Posterior cingulate gyrus (tissue), 11 donors: ENCODE measurements around the gene EIF2B5.
"Not testable (repeated sequence)": the region's sequence is repeated elsewhere in the genome, so short reads cannot be mapped to it uniquely, and the experiment has no call there.

ENCODE experiments used
- DNase-seq, 10 donors: peaks; one replicate each; pipeline versions ENCODE4 v3.0.0 to v3.0.0-alpha.2; 2020 to 2021; ENCODE audit warnings: mixed read lengths in 3 of 10
- intact Hi-C: fragments of 100-400 bp; cut with DNase I; formaldehyde crosslinking; loops from one replicate; pipeline ENCODE4 v1.15.1; 2023

The EIF2B5 gene

GRCh38 chr3:184135149-184135910 lies at the start of gene EIF2B5:
Gene EIF2B5 (plus strand): TSS chr3:184135358. CDS start chr3:184135386, 28 bp downstream.
- DNase-seq: peak; percentile 91 to 99 (median 94)
- intact Hi-C loops: loop anchor here (1.0 to 10.0 kb wide), 4 partner anchors 50 to 241 kb away; partner anchors contain the start of genes ABCC5, ALG3 and EEF1AKMT4

GRCh38 chr3:184085389-184085852 lies 49.7 kb upstream of the EIF2B5 start:
- DNase-seq: no peak
- intact Hi-C loops: no loop called here

DNA sequence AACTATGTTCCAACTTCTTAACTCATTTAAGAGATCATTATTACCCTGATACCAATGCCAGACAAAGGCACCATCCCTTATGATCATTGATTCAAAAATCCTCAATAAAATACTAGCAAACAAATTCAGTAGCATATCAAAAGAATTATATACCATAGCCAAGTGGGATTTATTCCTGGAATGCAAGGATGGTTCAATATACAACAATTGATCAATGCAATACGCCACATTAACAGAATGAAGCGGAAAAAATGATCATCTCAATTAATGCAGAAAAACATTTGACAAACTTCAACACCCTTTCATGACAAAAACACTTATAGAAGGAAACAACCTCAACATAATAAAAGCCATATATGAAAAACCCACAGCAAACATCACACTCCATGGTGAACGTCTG lies 43.0 kb upstream of the EIF2B5 start:
- intact Hi-C loops: no loop called here
- no peak for DNase-seq

- DNase-seq: no peak
- intact Hi-C loops: no loop called here
These were observed 38.3 kb upstream of the EIF2B5 start, which contains the start of gene HTR3E for GRCh38 chr3:184096811-184097383. Gene HTR3E (plus strand): TSS chr3:184097064. CDS start chr3:184097530, 466 bp downstream.

- intact Hi-C loops: no loop called here
- no peak for DNase-seq
These were observed 37.6 kb upstream of the EIF2B5 start for GRCh38 chr3:184097556-184097955.

DNA sequence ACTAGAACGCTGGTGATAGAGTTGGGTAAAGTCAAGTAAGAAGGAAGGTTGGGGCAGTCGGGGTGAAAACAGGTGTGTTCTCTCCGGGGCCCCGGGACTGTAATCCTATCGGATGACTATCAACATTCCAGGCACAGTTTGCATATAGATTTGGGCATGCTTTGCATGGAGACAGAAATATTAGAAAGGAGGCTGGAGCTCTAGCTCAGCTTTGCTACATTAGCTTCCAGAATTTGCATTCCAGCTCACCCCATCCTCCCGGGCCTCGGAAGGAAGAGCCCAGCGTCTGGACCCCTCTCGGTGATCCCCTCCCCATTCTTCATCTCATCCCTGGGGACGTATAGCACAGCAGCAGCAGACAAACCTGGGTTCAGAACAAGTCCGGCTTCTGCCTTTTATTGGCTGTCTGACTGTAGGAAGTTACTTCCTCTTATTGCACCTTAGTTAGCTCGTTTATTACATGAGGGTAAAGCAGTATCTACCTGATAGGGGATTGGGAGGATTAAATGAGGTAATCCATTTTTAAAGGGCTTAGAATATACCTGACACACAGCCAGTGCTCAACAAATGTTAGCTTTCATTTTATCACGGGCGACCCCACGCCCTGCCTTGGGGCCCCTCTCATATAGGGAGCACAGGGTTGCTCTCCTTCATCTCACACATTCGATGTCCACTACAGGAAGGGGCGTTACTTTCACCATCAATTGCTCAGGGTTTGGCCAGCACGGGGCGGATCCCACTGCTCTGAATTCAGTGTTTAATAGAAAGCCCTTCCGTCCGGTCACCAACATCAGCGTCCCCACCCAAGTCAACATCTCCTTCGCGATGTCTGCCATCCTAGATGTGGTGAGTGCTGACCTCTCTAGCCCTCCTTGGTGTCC lies 35.1 kb upstream of the EIF2B5 start:
- intact Hi-C loops: no loop called here
- no peak for DNase-seq

DNA sequence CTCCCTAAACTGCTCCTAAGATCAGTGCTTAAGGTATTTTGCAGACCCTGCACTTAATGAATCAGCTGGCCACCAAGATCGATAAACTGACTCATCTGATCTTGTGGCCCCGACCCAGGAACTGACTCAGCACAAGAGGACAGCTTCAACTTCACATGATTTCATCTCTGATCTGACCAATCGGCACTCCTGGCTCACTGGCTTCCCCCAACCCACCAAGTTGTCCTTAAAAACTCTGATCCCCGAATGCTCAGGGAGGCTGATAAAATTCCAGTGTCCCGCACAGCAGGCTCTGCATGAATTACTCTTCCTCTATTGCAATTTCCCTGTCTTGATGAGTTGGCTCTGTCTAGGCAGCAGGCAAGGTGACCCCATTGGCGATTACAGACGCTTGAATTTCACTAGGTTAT lies 24.8 kb upstream of the EIF2B5 start:
- no peak for DNase-seq
- intact Hi-C loops: no loop called here

DNA sequence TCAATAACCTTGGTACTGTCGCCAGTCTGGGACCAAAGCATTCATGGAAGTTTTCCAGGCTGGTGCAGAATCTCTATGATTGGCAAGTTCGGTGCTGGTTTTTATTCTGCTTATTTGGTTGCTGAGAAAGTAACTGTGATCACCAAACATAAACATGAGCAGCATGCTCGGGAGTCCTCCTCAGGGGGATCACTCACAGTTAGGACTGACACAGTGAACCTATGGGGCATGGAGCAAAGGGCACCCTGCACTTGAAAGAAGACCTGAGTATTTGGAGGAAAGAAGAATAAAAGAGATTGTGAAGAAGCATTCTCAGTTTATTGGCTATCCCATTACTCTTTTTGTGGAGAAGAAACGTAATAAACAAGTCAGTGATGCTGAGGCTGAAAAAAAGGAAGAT lies 19.1 kb upstream of the EIF2B5 start:
- intact Hi-C loops: no loop called here
- DNase-seq: no peak

DNA sequence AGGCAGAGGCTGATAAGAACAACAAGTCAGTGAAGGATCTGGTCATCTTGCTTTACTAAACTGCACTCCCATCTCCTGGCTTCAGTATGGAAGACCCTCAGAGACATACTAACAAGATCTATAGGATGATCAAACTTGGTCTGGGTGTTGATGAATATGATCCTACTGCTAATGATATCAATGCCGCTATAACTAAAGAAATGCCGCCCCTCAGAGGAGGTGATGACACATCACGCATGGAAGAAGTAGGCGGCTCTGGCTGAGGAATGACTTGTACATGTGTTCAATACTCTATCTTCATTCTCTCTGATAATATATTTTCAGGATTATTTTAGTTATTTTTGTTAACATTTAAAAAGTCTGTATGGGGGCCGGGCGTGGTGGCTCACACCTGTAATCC lies 17.5 kb upstream of the EIF2B5 start:
- DNase-seq: no peak
- intact Hi-C loops: no loop called here

GRCh38 chr3:184121031-184121430 lies 14.1 kb upstream of the EIF2B5 start:
- intact Hi-C loops, DNase-seq: not testable (repeated sequence)

DNA sequence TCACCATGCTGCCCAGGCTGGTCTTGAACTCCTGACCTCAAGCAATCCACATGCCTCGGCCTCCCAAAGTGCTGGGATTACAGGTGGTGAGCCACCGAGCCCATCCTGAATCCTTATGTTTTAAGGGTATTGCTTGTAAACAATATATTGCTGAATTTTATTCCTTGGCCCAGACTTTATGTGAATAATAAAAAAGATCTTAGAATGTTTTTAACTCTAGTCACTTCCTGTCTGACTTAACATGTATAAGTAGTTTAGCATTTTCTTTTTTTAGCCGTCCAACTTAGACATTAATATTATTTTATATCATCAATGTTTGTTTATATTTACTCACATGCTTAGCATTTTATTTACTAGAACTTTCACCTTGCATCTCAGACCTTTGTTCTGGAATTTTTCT lies 9.2 kb upstream of the EIF2B5 start:
- intact Hi-C loops: no loop called here
- DNase-seq: no peak

DNA sequence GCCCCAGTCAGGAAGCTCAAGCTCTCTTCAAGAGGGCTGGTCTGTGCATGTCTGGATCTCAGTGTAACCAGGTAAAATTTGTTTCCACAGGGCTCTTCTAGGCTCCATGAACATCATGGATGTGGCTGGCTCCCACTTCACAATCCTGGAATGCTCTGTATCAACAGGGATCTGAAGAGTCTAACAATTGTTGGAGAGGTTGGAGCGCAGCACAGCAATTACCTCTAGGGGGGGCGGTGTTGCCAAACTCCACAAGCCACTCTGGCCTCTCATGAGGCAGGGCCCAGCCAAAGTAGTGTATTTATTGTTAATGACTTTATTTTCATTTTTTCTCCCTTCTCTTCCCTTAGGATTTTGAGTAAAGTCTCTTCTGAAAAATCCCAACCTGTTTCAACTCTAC lies 6.1 kb upstream of the EIF2B5 start:
- intact Hi-C loops: no loop called here
- peak in 1 of 10 donors; percentile 56 for DNase-seq

- intact Hi-C loops: loop anchor here (10.0 kb wide), 2 partner anchors 112 to 238 kb away; partner anchors contain the start of genes ALG3 and EEF1AKMT4
- DNase-seq: no peak
These were observed 2.2 kb upstream of the EIF2B5 start for GRCh38 chr3:184132945-184133344.

GRCh38 chr3:184133840-184134745 lies 1.1 kb upstream of the EIF2B5 start:
- intact Hi-C loops: loop anchor here (1.0 to 10.0 kb wide), 3 partner anchors 21 to 239 kb away; partner anchors contain the start of genes ALG3, DVL3 and EEF1AKMT4
- DNase-seq: peak; percentile 79 to 98 (median 86)

GRCh38 chr3:184134746-184135148 lies 411 bp upstream of the EIF2B5 start:
- intact Hi-C loops: loop anchor here (1.0 to 10.0 kb wide), 5 partner anchors 21 to 240 kb away; partner anchors contain the start of genes ABCC5, ALG3, DVL3 and EEF1AKMT4
- no peak for DNase-seq

GRCh38 chr3:184135911-184136260 lies 728 bp downstream of the EIF2B5 start:
- intact Hi-C loops: loop anchor here (1.0 to 10.0 kb wide), 4 partner anchors 49 to 241 kb away; partner anchors contain the start of genes ABCC5, ALG3 and EEF1AKMT4
- no peak for DNase-seq

DNA sequence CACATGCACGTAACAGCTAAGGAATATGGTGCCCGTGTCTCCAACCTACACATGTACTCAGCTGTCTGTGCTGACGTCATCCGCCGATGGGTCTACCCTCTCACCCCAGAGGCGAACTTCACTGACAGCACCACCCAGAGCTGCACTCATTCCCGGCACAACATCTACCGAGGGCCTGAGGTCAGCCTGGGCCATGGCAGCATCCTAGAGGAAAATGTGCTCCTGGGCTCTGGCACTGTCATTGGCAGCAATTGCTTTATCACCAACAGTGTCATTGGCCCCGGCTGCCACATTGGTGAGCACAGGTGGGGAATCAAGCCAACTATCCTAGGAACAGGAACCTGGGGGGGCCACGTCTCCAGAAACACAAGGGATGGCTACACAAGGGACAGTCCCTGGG lies 5.3 kb downstream of the EIF2B5 start:
- DNase-seq: no peak
- intact Hi-C loops: no loop called here

DNA sequence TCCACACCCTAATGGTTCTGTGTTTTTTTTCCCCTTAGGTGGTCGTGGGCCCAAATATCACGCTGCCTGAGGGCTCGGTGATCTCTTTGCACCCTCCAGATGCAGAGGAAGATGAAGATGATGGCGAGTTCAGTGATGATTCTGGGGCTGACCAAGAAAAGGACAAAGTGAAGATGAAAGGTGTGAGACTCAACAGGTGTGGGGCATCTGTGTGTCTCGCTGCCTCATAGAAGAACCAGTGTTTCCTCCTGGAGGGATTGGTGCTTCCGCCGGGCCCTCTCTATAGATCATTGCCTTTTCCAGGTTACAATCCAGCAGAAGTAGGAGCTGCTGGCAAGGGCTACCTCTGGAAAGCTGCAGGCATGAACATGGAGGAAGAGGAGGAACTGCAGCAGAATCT lies 7.0 kb downstream of the EIF2B5 start:
- no peak for DNase-seq
- intact Hi-C loops: no loop called here

DNA sequence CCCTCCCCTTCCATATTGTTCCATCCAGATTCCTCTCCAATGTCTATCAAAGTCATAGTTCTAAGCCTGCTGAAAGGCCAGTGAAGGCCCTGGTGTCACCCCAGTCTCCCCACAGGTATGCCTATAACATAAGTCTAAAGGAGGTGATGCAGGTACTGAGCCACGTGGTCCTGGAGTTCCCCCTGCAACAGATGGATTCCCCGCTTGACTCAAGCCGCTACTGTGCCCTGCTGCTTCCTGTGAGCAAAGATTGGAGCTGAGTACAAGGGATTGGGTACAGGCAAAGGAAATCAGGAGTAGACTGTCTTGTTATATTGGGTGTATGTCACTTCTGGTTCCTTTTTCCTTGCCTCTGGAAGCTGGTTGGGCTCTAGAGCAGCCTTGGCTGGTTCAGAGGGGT lies 8.2 kb downstream of the EIF2B5 start:
- intact Hi-C loops: no loop called here
- DNase-seq: no peak

DNA sequence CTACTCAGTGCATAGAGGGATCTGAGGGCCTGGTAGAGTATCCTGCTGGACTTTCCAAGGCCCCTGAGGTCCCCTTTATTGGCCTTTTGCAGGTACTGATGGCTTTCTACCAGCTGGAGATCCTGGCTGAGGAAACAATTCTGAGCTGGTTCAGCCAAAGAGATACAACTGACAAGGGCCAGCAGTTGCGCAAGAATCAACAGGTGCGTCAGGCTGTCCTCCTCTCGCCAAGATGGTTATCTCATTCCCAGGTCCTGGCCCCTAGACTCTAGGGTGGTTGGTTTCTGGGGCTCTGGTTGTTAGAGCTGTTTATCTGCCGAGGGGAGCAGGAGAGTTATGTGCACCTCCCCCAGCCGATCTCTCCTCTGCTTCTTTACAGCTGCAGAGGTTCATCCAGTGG lies 9.3 kb downstream of the EIF2B5 start:
- no peak for DNase-seq
- intact Hi-C loops: no loop called here
